ENCODE measurements around the gene ACTR6. TPM values are rescaled to one million over a fixed set of nuclear protein-coding genes. Genes with fewer than 3 reads are reported as not detected.
"Not testable (repeated sequence)": the region's sequence is repeated elsewhere in the genome, so short reads cannot be mapped to it uniquely, and the experiment has no call there.

Gene ACTR6
- total RNA-seq, 4 donors from 2014 or later, result 4.2 to 21.5 (median 12.2) TPM

GRCh38 chr12:100185361-100185894, 15.2 kb upstream of the ACTR6 start:
- Histone ChIP-seq H3K36me3 (peaks cover 0 to 10% (median 0%) of the 10 kb centered on the region in 3 donors), H3K4me3 (no peak overlapping the region), H3K4me1 (no peaks in the 10 kb centered on the region), H3K9me3 (no peaks in the 10 kb centered on the region), H3K27me3 (no peaks in the 10 kb centered on the region), H3K27ac (no peak overlapping the region)
- no peak for DNase-seq
- no peak for TF ChIP-seq CTCF (IDR thresholded peaks at IDR 0.05)
- no peak for TF ChIP-seq POLR2A (IDR thresholded peaks at IDR 0.05)

GRCh38 chr12:100186071-100186470, 14.5 kb upstream of the ACTR6 start:
- DNase-seq, result no peak
- no peak overlapping the region for H3K27ac ChIP-seq
- H3K9me3 ChIP-seq, result no peaks in the 10 kb centered on the region
- H3K4me1 ChIP-seq, result no peaks in the 10 kb centered on the region
- TF ChIP-seq POLR2A (IDR thresholded peaks at IDR 0.05) (no peak), CTCF (IDR thresholded peaks at IDR 0.05) (no peak)
- no peak overlapping the region for H3K4me3 ChIP-seq
- no peaks in the 10 kb centered on the region for H3K27me3 ChIP-seq
- peaks cover 0 to 10% (median 0%) of the 10 kb centered on the region in 3 donors for H3K36me3 ChIP-seq

GRCh38 chr12:100187068-100187467, 13.5 kb upstream of the ACTR6 start:
- TF ChIP-seq CTCF (IDR thresholded peaks at IDR 0.05) (no peak), POLR2A (IDR thresholded peaks at IDR 0.05) (no peak)
- DNase-seq, result no peak
- Histone ChIP-seq H3K9me3 (no peaks in the 10 kb centered on the region), H3K27me3 (no peaks in the 10 kb centered on the region), H3K4me3 (no peak overlapping the region), H3K4me1 (no peaks in the 10 kb centered on the region), H3K36me3 (peaks cover 0 to 10% (median 0%) of the 10 kb centered on the region in 3 donors), H3K27ac (no peak overlapping the region)

GRCh38 chr12:100187857-100188519, 12.6 kb upstream of the ACTR6 start:
- TF ChIP-seq POLR2A (IDR thresholded peaks at IDR 0.05), result no peak
- no peak for TF ChIP-seq CTCF (IDR thresholded peaks at IDR 0.05)
- no peaks in the 10 kb centered on the region for H3K27me3 ChIP-seq

GRCh38 chr12:100188888-100189635, 11.6 kb upstream of the ACTR6 start:
- not testable (repeated sequence) for H3K27me3 ChIP-seq, DNase-seq, H3K4me1 ChIP-seq, H3K4me3 ChIP-seq, H3K27ac ChIP-seq, H3K9me3 ChIP-seq
- peaks cover 0 to 18% (median 0%) of the 10 kb centered on the region in 3 donors for H3K36me3 ChIP-seq

More at GRCh38 chr12:100187857-100188519, 12.6 kb upstream of the ACTR6 start:
- Histone ChIP-seq H3K4me3 (no peak overlapping the region), H3K27ac (no peak overlapping the region), H3K36me3 (peaks cover 0 to 10% (median 0%) of the 10 kb centered on the region in 3 donors), H3K9me3 (no peaks in the 10 kb centered on the region), H3K4me1 (no peaks in the 10 kb centered on the region)
- no peak for DNase-seq

Measured in Peyer's patch (tissue), 4 donors.